HepG2 (cell line): ENCODE measurements around the gene NXPE1. TPM values are rescaled to one million over a fixed set of nuclear protein-coding genes. Genes with fewer than 3 reads are reported as not detected.

Experiments
- ATAC-seq: fragments of 200-7000 bp; cut with Tn5 transposase; 3 replicates; pipeline ENCODE4 v1.9.1; 2020; ENCODE audit warnings: mild to moderate bottlenecking, moderate library complexity
- BruUV-seq: library from RNA; stranded (reverse); fragments of 400-500 nt; replicated peaks from 2 replicates; lab custom pipeline; 2021; lab: Mats Ljungman, UMichigan
- CTCF ChIA-PET: fragments of 300-600 bp; formaldehyde crosslinking; extraction: SDS; loops from one replicate; lab custom pipeline; 2021; ENCODE audit warnings: low total read pairs, inconsistent platforms, low intra/inter-chr PET ratio; lab: Yijun Ruan, JAX
- POLR2A ChIA-PET: fragments of 350-600 bp; sonication (Branson Sonifier 250); formaldehyde crosslinking; loops from one replicate; lab custom pipeline; 2020; ENCODE audit warnings: antibody characterized with exemption, inconsistent platforms; lab: Yijun Ruan, JAX
- DNase-seq: peaks from one replicate; pipeline ENCODE4 v3.0.0-alpha.2; 2015; ENCODE audit warnings: low spot score
- FAIRE-seq: peaks from 3 replicates; lab custom pipeline; 2011; peaks lifted over from hg19 to GRCh38; lab: Jason Lieb, UNC
- H2AFZ ChIP-seq: one replicate; pipeline ENCODE4 v1.6.1; 2011; ENCODE audit warnings: low read length, inconsistent platforms
- H3K27ac ChIP-seq: fragments of 300-600 bp; 3 replicates; pipeline ENCODE4 v1.8.0; 2011; ENCODE audit warnings: mixed run types, mild to moderate bottlenecking, mixed read lengths, low read length, inconsistent platforms; ENCODE audit not compliant: insufficient read depth; ENCODE audit errors: extremely low read length
- H3K27me3 ChIP-seq, 2 experiments: fragments of 200-600 bp in 1 of 2; 2 replicates in 1 of 2; 3 replicates in 1 of 2; pipeline versions ENCODE4 v1.6.0 to v1.8.0; 2011; ENCODE audit warnings: low read length in 2 of 2, mild to moderate bottlenecking in 2 of 2, moderate library complexity in 2 of 2, inconsistent platforms in 1 of 2; ENCODE audit not compliant: insufficient read depth in 2 of 2, control insufficient read depth in 1 of 2
- H3K36me3 ChIP-seq, 2 experiments: fragments of 200-600 bp in 1 of 2; replicated peaks in 1 of 2; 2 replicates in 1 of 2; 3 replicates in 1 of 2; pipeline versions ENCODE4 v1.5.1 to v1.8.0; 2011; ENCODE audit warnings: low read length in 2 of 2, inconsistent platforms in 1 of 2; ENCODE audit not compliant: insufficient read depth in 2 of 2, control insufficient read depth in 1 of 2
- H3K4me1 ChIP-seq: 2 replicates; pipeline ENCODE4 v1.5.1; 2012; ENCODE audit warnings: low read length, inconsistent platforms; ENCODE audit not compliant: insufficient read depth
- H3K4me2 ChIP-seq: 2 replicates; pipeline ENCODE4 v1.6.0; 2011; ENCODE audit warnings: low read depth, low read length, inconsistent platforms
- H3K4me3 ChIP-seq, 3 experiments: fragments of 200-600 bp in 1 of 3; sonication (generic), shearing (Covaris generic) in 1 of 3; replicated peaks in 1 of 3; 2 replicates each; pipeline ENCODE4 v1.5.1; 2011 to 2016; ENCODE audit warnings: low read length in 3 of 3, inconsistent platforms in 2 of 3, low read depth in 2 of 3, mild to moderate bottlenecking in 2 of 3, control low read depth in 1 of 3, mixed read lengths in 1 of 3; ENCODE audit not compliant: insufficient read depth in 1 of 3
- H3K79me2 ChIP-seq: one replicate; pipeline ENCODE4 v1.6.1; 2011; ENCODE audit warnings: low read length, inconsistent platforms; ENCODE audit not compliant: insufficient read depth
- H3K9ac ChIP-seq: 2 replicates; pipeline ENCODE4 v1.6.0; 2011; ENCODE audit warnings: mild to moderate bottlenecking, low read depth, low read length, inconsistent platforms; ENCODE audit not compliant: insufficient read depth
- H3K9me3 ChIP-seq: 2 replicates; pipeline ENCODE4 v1.5.1; 2012; ENCODE audit warnings: mild to moderate bottlenecking, low read length
- H4K20me1 ChIP-seq: 2 replicates; pipeline ENCODE4 v1.6.0; 2011; ENCODE audit warnings: inconsistent platforms, mild to moderate bottlenecking, low read length, moderate library complexity; ENCODE audit not compliant: insufficient read depth
- EHMT2 ChIP-seq: fragments of 200-600 bp; sonication (generic); IDR thresholded peaks from 2 replicates; pipeline ENCODE4 v1.7.0; 2017; ENCODE audit warnings: antibody characterized with exemption, low read depth, low read length, borderline replicate concordance
- HIVEP1 ChIP-seq: sonication (generic); formaldehyde crosslinking; IDR thresholded peaks from 2 replicates; pipeline ENCODE4 v1.4.0; 2020; ENCODE audit warnings: mild to moderate bottlenecking, missing genetic modification reagents
- KDM6A ChIP-seq: IDR thresholded peaks from 2 replicates; pipeline ENCODE4 v1.6.1; 2016; ENCODE audit warnings: low read depth
- LCORL ChIP-seq, 2 experiments: fragments of 450-650 bp in 1 of 2; sonication (generic) in 1 of 2; formaldehyde crosslinking in 1 of 2; IDR thresholded peaks; 2 replicates each; pipeline versions ENCODE4 v1.5.0 to v1.6.1; 2017 to 2020; ENCODE audit warnings: antibody characterized with exemption in 1 of 2, missing genetic modification reagents in 1 of 2
- ZNF550 ChIP-seq: sonication (generic); formaldehyde crosslinking; IDR thresholded peaks from 2 replicates; pipeline ENCODE4 v1.4.0; 2020; ENCODE audit warnings: mild to moderate bottlenecking, missing genetic modification reagents, borderline replicate concordance
- ZNF616 ChIP-seq: sonication (generic); formaldehyde crosslinking; IDR thresholded peaks from 2 replicates; pipeline ENCODE4 v1.5.0; 2020; ENCODE audit warnings: low read depth, mild to moderate bottlenecking, missing genetic modification reagents
- ZNF883 ChIP-seq: sonication (generic); formaldehyde crosslinking; IDR thresholded peaks from 2 replicates; pipeline ENCODE4 v1.5.1; 2020; ENCODE audit warnings: mild to moderate bottlenecking, missing genetic modification reagents; ENCODE audit errors: not compliant biosample characterization
- WGBS: methylation state at CpG from one replicate; pipeline ENCODE4 v1.1.6; 2017; ENCODE audit warnings: low lambda C conversion rate; 5-methylcytosine and 5-hydroxymethylcytosine counted together
- in situ Hi-C: cut with HindIII; loops from 2 replicates; pipeline ENCODE4 v1.10.0; 2017; ENCODE audit warnings: low pct_unique_long_range_greater_than_20kb; ENCODE audit not compliant: extremely low pct_ligation_motif_present
- intact Hi-C: fragments of 100-400 bp; cut with micrococcal nuclease; formaldehyde crosslinking; loops from one replicate; pipeline ENCODE4 v1.10.0; 2022; ENCODE audit not compliant: unreplicated experiment
- polyA plus RNA-seq, 8 experiments: library from polyadenylated mRNA; depleted of rRNA in 3 of 8; stranded (reverse) in 7 of 8; unstranded in 1 of 8; fragments of >200 nt; fragmentation: Illumina TruSeq in 4 of 8; extraction: Trizol in 4 of 8; gene quantifications; 2 replicates each; pipeline versions ENCODE4 v1.2.1 to v1.2.3, GENCODE V29; 2011 to 2016; ENCODE audit warnings: low read depth in 4 of 8, missing spikeins in 1 of 8, mixed read lengths in 1 of 8; ENCODE audit not compliant: insufficient read depth in 1 of 8
- total RNA-seq, 5 experiments: library from RNA; depleted of rRNA; stranded (reverse); fragments of >200 nt; fragmentation: Illumina TruSeq; extraction: Trizol; gene quantifications; 2 replicates each; pipeline ENCODE4 v1.2.3, GENCODE V29; 2016; ENCODE audit warnings: low read depth in 1 of 5
- TF ChIP-seq, protein P1 (sequence below): sonication (generic); formaldehyde crosslinking; IDR thresholded peaks from 2 replicates; pipeline ENCODE4 v1.4.0; 2020; ENCODE audit warnings: missing genetic modification reagents, borderline replicate concordance

NXPE1 gene
- total and polyA plus RNA-seq, 2 of the 13 experiments (the other 11 are each of a cell fraction or from before 2014, with no cell fraction given), result not detected

DNA sequence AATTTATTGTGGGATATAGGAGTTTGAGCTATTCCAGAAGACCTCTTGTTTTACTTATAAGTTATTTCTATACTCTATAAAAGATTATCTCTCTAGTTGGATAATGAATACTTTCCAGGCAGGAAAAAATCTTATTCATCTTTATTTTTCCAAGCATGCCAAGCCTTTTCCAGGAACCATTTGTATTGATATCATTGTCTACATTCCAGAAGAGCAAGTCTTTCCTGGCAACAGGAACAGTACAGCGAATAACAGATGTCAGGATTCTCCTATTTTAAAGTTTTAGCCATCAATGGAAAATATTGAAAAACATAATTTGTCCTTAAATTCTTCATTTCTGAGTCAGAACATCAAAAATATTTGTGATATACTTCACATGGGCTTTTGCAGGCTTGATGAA is 5.2 kb upstream of the NXPE1 start:
- no peak overlapping the region for H3K4me3 ChIP-seq
- H4K20me1 ChIP-seq, result no peaks in the 10 kb centered on the region
- CTCF ChIA-PET, result no interaction called here
- H3K27ac ChIP-seq, result no peak overlapping the region
- WGBS, result 0% methylated on average over 1 of the region's 1 CpG
- in situ Hi-C loops (no loop called here), intact Hi-C loops (no loop called here)
- POLR2A ChIA-PET, result no interaction called here
- no peak for DNase-seq
- no peak overlapping the region for H3K9ac ChIP-seq
- H3K36me3 ChIP-seq, result no peaks in the 10 kb centered on the region
- H2AFZ ChIP-seq, result no peak overlapping the region
- no peak for FAIRE-seq
- no peaks in the 10 kb centered on the region for H3K79me2 ChIP-seq
- BruUV-seq, result no TSS peak
- TF ChIP-seq KDM6A (CRISPR knock-in tag) (no peak), LCORL (IDR thresholded peaks at IDR 0.05) (no peak), LCORL (CRISPR knock-in tag; IDR thresholded peaks at IDR 0.05) (no peak), EHMT2 (no peak), HIVEP1 (CRISPR knock-in tag) (no peak), ZNF616 (CRISPR knock-in tag) (no peak), ZNF883 (CRISPR knock-in tag) (no peak)
- no peaks in the 10 kb centered on the region; a peak in 1 of 5 replicates for H3K27me3 ChIP-seq
- no peaks in the 10 kb centered on the region for H3K9me3 ChIP-seq
- H3K4me2 ChIP-seq, result no peak overlapping the region
- ATAC-seq, result no peak
- no peaks in the 10 kb centered on the region for H3K4me1 ChIP-seq

DNA sequence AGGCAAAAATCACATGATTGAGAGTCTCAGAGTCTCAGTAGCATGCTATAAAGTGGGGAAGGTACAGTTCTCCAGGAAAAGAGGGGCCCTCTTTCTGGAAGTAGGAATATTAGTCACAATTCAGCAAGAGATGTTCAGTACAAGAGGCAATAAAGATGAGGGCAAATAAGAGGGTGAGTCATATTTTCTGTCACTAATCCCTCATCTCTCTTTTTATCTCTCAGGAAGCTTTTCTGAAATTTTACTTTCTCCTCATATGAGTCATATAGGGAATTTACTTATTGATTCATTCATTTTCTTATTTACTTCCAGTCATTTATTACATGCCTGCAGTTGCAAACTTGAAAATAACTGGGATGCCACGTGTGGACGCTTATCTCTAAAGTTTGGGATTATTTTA is 3.4 kb upstream of the NXPE1 start:
- CTCF ChIA-PET, result no interaction called here
- in situ Hi-C loops, result no loop called here
- ATAC-seq (no peak), FAIRE-seq (no peak), DNase-seq (no peak)
- Histone ChIP-seq H3K27me3 (no peaks in the 10 kb centered on the region; a peak in 1 of 5 replicates), H3K9me3 (no peaks in the 10 kb centered on the region), H3K27ac (no peak overlapping the region), H3K4me3 (no peak overlapping the region), H2AFZ (no peak overlapping the region), H3K36me3 (no peaks in the 10 kb centered on the region), H3K79me2 (no peaks in the 10 kb centered on the region), H3K4me1 (no peaks in the 10 kb centered on the region), H4K20me1 (no peaks in the 10 kb centered on the region), H3K4me2 (no peak overlapping the region), H3K9ac (no peak overlapping the region)
- POLR2A ChIA-PET, result no interaction called here
- TF ChIP-seq, protein P1, sequence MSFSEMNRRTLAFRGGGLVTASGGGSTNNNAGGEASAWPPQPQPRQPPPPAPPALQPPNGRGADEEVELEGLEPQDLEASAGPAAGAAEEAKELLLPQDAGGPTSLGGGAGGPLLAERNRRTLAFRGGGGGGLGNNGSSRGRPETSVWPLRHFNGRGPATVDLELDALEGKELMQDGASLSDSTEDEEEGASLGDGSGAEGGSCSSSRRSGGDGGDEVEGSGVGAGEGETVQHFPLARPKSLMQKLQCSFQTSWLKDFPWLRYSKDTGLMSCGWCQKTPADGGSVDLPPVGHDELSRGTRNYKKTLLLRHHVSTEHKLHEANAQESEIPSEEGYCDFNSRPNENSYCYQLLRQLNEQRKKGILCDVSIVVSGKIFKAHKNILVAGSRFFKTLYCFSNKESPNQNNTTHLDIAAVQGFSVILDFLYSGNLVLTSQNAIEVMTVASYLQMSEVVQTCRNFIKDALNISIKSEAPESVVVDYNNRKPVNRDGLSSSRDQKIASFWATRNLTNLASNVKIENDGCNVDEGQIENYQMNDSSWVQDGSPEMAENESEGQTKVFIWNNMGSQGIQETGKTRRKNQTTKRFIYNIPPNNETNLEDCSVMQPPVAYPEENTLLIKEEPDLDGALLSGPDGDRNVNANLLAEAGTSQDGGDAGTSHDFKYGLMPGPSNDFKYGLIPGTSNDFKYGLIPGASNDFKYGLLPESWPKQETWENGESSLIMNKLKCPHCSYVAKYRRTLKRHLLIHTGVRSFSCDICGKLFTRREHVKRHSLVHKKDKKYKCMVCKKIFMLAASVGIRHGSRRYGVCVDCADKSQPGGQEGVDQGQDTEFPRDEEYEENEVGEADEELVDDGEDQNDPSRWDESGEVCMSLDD (CRISPR knock-in tag), result no peak
- TF ChIP-seq ZNF550 (CRISPR knock-in tag), result no peak
- intact Hi-C loops, result no loop called here
- no TSS peak for BruUV-seq
- 5% methylated on average over 2 of the region's 2 CpGs for WGBS
